Transverse colon (tissue), 4 donors: ENCODE results near the gene PPFIBP2.

Source experiments
- CTCF ChIP-seq, 5 experiments: fragments of 200-600 bp in 3 of 5; fragments of 450-650 bp in 2 of 5; sonication (generic) in 3 of 5; IDR thresholded peaks; 1 replicate in 2 of 5; 2 replicates in 3 of 5; pipeline ENCODE4 v1.5.1; 2016 to 2017; ENCODE audit warnings: antibody characterized with exemption in 5 of 5, inconsistent platforms in 3 of 5, mild to moderate bottlenecking in 2 of 5, moderate library complexity in 1 of 5
- EP300 ChIP-seq: sonication (generic); formaldehyde crosslinking; IDR thresholded peaks from one replicate; pipeline ENCODE4 v1.6.1; 2017; ENCODE audit warnings: antibody characterized with exemption, low read depth
- POLR2A ChIP-seq: fragments of 450-650 bp; IDR thresholded peaks from one replicate; pipeline ENCODE4 v1.6.1; 2016; ENCODE audit warnings: antibody characterized with exemption, mild to moderate bottlenecking, moderate library complexity
- POLR2AphosphoS5 ChIP-seq, 3 donors: sonication (generic); formaldehyde crosslinking; IDR thresholded peaks; one replicate each; pipeline ENCODE4 v1.6.1; 2016; ENCODE audit warnings: antibody characterized with exemption in 3 of 3

- TF ChIP-seq POLR2AphosphoS5 (IDR thresholded peaks at IDR 0.05) (no peak), POLR2A (no peak), CTCF (IDR thresholded peaks at IDR 0.05) (no peak), EP300 (no peak)
Measured at GRCh38 chr11:7595016-7595866, 81.4 kb downstream of the PPFIBP2 start.
